Hepatic stellate cell (primary cell): ENCODE data around the gene ACTRT2.

Experiments
- DNase-seq: peaks from one replicate; pipeline ENCODE4 v3.0.0; 2011; ENCODE audit warnings: low spot score

The ACTRT2 gene

GRCh38 chr1:3069491-3070308, 48.4 kb downstream of the ACTRT2 start:
- DNase-seq: peak; percentile 94

- DNase-seq: no peak
Measured at GRCh38 chr1:3070309-3070643, 49.0 kb downstream of the ACTRT2 start.

- DNase-seq: peak; percentile 55
Measured at GRCh38 chr1:3070644-3071564, 49.6 kb downstream of the ACTRT2 start.

- no peak for DNase-seq
Measured at GRCh38 chr1:3071565-3072390, 50.5 kb downstream of the ACTRT2 start.
